MCF 10A (cell line): ENCODE data around the gene C1orf105. TPM values are rescaled to one million over a fixed set of nuclear protein-coding genes. Genes with fewer than 3 reads are reported as not detected.

Experiments
- BruUV-seq: library from RNA; stranded (reverse); fragments of 400-500 nt; replicated peaks from 2 replicates; lab custom pipeline; 2021; lab: Mats Ljungman, UMichigan
- CTCF ChIA-PET: fragments of 300-600 bp; sonication (Branson Sonifier 250); formaldehyde crosslinking; extraction: SDS; loops from one replicate; lab custom pipeline; 2021; ENCODE audit warnings: antibody characterized with exemption, inconsistent platforms; lab: Yijun Ruan, JAX
- POLR2A ChIA-PET: fragments of 300-600, 350-650 bp; sonication (Branson Sonifier 250); formaldehyde crosslinking; extraction: SDS; loops from one replicate; lab custom pipeline; 2020; ENCODE audit warnings: antibody characterized with exemption, inconsistent platforms; lab: Yijun Ruan, JAX
- DNase-seq: peaks from one replicate; pipeline ENCODE4 v3.0.0-alpha.2; 2018; ENCODE audit not compliant: unreplicated experiment
- H3K27ac Mint-ChIP-seq: one replicate; pipeline ENCODE4 v1.8.0; 2022; ENCODE audit warnings: mild to moderate bottlenecking, low read depth, mixed read lengths; ENCODE audit not compliant: unreplicated experiment
- H3K27me3 Mint-ChIP-seq: one replicate; pipeline ENCODE4 v1.8.0; 2022; ENCODE audit warnings: mixed read lengths; ENCODE audit not compliant: insufficient read depth, unreplicated experiment
- H3K36me3 Mint-ChIP-seq: one replicate; pipeline ENCODE4 v1.8.0; 2022; ENCODE audit warnings: mild to moderate bottlenecking, moderate library complexity, mixed read lengths; ENCODE audit not compliant: insufficient read depth, unreplicated experiment
- H3K4me1 Mint-ChIP-seq: one replicate; pipeline ENCODE4 v1.8.0; 2022; ENCODE audit warnings: mixed read lengths; ENCODE audit not compliant: insufficient read depth, unreplicated experiment
- H3K4me3 Mint-ChIP-seq: one replicate; pipeline ENCODE4 v1.8.0; 2022; ENCODE audit warnings: mild to moderate bottlenecking, moderate library complexity, mixed read lengths; ENCODE audit not compliant: unreplicated experiment
- H3K9me3 Mint-ChIP-seq: one replicate; pipeline ENCODE4 v1.8.0; 2022; ENCODE audit warnings: mixed read lengths; ENCODE audit not compliant: unreplicated experiment
- CTCF ChIP-seq: fragments of 200-600 bp; IDR thresholded peaks from one replicate; pipeline ENCODE4 v1.8.0; 2022; ENCODE audit warnings: antibody characterized with exemption, mild to moderate bottlenecking; ENCODE audit not compliant: unreplicated experiment
- intact Hi-C: fragments of 100-400 bp; cut with micrococcal nuclease; formaldehyde crosslinking; loops from 2 replicates; pipeline ENCODE4 v1.14.1; 2022
- total RNA-seq: library from RNA; stranded (reverse); gene quantifications from 2 replicates; pipeline ENCODE4 v1.2.3, GENCODE V29; 2022

C1orf105 gene
- total RNA-seq, 1 experiment from 2014 or later, result not detected

- peaks cover 5% of the 10 kb centered on the region for H3K36me3 Mint-ChIP-seq
- CTCF ChIA-PET, result interaction anchor here (0.6 to 1.6 kb wide), 7 partner anchors 8 to 405 kb away, joined by 3 to 5 read pairs (median 3); no protein-coding TSS in a partner anchor
- intact Hi-C loops, result no loop called here
- BruUV-seq, result no TSS peak
- no peak overlapping the region for H3K4me3 Mint-ChIP-seq
- H3K27me3 Mint-ChIP-seq, result no peaks in the 10 kb centered on the region
- H3K9me3 Mint-ChIP-seq, result no peaks in the 10 kb centered on the region
- POLR2A ChIA-PET, result interaction anchor here (1.1 kb wide), 1 partner anchor 319 kb away, joined by 4 read pairs; no protein-coding TSS in a partner anchor
- no peak for TF ChIP-seq CTCF
- peaks cover 12% of the 10 kb centered on the region for H3K4me1 Mint-ChIP-seq
- DNase-seq, result no peak
- no peak overlapping the region for H3K27ac Mint-ChIP-seq
Measured at GRCh38 chr1:172390301-172390682, 30.2 kb upstream of the C1orf105 start.

- no peak overlapping the region for H3K4me3 Mint-ChIP-seq
- CTCF ChIA-PET, result interaction anchor here (0.6 to 2.1 kb wide), 8 partner anchors 8 to 582 kb away, joined by 3 to 12 read pairs (median 3); no protein-coding TSS in a partner anchor
- BruUV-seq, result no TSS peak
- no peak for DNase-seq
- no peaks in the 10 kb centered on the region for H3K27me3 Mint-ChIP-seq
- no peaks in the 10 kb centered on the region for H3K9me3 Mint-ChIP-seq
- POLR2A ChIA-PET, result interaction anchor here (0.7 to 1.4 kb wide), 2 partner anchors 32 to 63 kb away, joined by 4 to 5 read pairs; no protein-coding TSS in a partner anchor
- no peak for TF ChIP-seq CTCF
- no peak overlapping the region for H3K27ac Mint-ChIP-seq
- peaks cover 5% of the 10 kb centered on the region for H3K36me3 Mint-ChIP-seq
- H3K4me1 Mint-ChIP-seq, result peaks cover 12% of the 10 kb centered on the region
- intact Hi-C loops, result no loop called here
Measured at GRCh38 chr1:172390683-172391551, 29.6 kb upstream of the C1orf105 start.

- intact Hi-C loops, result no loop called here
- POLR2A ChIA-PET, result interaction anchor here (0.6 to 1.4 kb wide), 3 partner anchors 33 to 110 kb away, joined by 3 to 5 read pairs (median 4); no protein-coding TSS in a partner anchor
- CTCF ChIA-PET, result interaction anchor here (0.7 to 2.1 kb wide), 4 partner anchors 38 to 584 kb away, joined by 3 to 12 read pairs (median 3); no protein-coding TSS in a partner anchor
Measured at GRCh38 chr1:172391976-172392375, 28.5 kb upstream of the C1orf105 start.

More at GRCh38 chr1:172391976-172392375, 28.5 kb upstream of the C1orf105 start:
- Mint-ChIP-seq H3K27me3 (no peaks in the 10 kb centered on the region), H3K36me3 (peaks cover 5% of the 10 kb centered on the region), H3K4me1 (peaks cover 12% of the 10 kb centered on the region), H3K27ac (no peak overlapping the region), H3K4me3 (no peak overlapping the region), H3K9me3 (no peaks in the 10 kb centered on the region)
- no peak for DNase-seq
- TF ChIP-seq CTCF, result no peak
- BruUV-seq, result no TSS peak
